Measurements from ENCODE around the gene PLIN3.
"Not testable (repeated sequence)": the region's sequence is repeated elsewhere in the genome, so short reads cannot be mapped to it uniquely, and the experiment has no call there.

Gene PLIN3

DNA sequence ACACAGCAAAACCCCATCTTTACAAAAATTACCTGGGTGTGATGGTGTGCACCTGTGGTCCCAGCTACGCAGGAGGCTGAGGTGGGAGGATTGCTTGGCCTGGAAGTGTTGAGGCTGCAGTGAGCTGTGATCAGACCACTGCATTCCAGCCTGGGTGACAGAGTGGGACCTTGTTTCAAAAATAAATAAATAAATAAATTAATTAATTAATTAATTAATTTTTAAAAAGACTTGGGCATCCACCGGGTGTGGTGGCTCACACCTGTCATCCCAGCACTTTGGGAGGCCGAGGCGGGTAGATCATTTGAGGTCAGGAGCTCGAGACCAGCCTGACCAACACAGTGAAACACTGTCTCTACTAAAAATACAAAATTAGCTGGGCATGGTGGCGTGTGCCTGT, 62.3 kb downstream of the PLIN3 start:
- DNase-seq, result not testable (repeated sequence)

DNA sequence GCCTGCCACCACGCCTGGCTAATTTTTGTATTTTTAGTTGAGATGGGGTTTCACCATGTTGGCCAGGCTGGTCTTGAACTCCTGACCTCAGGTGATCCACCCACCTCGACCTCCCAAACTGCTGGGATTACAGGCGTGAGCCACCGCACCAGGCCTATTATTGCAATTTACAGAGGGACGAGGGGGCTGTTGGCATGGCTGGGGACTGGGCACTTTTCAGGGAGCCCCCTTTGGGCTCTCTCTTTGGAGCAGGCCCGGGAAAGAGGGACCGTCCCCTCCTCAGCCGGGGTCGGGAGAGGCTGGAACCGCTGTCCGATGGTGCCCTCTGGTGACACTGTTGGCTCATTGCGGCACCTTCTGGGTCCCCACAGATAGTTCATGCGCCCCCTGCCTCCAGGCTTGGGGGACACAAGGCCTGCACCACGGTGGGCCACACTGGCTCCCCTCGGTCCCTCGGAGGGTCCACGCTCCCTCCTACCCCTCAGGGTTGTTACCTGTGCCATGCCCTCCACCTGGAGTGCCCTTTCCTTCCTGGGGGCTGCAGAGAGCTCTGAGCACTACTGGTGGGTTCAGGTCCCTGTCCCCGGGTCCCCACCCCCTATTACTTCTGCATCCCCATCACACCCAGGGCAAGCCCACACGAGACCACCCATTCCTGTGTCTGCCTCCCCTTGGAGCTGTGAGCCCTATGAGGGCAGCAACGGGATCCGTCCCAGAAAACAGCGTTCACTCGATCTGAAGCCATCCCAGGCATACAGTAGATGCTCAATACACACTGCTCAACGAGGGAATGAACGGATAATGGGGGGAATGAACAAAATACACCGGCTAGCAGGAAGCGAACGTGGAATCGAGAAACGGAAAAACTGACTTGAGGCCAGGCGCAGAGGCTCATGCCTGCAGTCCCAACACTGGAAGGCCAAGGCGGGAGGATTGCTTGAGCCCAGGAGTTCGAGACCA, 63.5 kb downstream of the PLIN3 start:
- DNase-seq, result peak; percentile 22

DNA sequence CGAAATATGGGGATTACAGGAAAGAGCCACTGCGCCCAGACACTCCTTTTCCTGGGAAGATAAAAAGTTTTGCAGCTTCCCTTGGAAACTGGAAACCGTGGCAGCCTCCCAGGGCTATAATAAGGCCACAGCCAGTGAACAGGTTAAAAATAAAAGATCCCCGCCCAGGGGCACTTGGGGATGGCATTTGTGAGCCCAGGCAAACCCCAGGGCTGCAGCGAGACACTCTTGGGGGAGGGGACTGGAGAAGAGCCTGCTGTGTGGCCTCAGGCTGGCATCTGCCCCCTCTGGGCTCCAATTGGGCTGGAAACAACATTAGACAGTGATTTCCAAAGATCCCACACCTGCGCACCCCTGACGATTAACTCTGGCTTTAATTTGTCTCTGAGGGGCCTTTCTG, 64.8 kb downstream of the PLIN3 start:
- DNase-seq, result no peak

DNA sequence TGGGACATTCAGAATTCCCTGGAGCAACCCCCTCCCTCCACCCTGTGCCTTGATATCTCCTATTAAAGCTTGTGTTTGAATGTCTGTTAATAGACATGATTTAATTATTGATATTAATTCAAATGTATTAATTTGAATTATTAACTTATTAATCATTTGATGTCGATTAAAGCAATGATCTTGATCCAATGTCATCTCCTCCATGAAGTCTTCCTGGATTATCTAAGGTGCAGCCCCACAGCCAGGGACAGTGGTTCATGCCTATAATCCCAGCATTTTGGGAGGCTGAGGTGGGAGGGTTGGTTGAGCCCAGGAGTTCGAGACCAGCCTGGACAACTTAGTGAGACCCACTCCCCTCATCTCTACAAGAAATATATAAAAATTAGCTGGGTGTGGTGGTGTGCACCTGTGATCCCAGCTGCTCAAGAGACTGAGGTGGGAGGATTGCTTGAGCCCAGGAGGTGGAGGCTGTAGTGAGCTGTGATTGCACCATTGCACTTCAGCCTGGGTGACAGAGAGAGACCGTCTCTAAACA, 66.3 kb downstream of the PLIN3 start:
- DNase-seq, result no peak

DNA sequence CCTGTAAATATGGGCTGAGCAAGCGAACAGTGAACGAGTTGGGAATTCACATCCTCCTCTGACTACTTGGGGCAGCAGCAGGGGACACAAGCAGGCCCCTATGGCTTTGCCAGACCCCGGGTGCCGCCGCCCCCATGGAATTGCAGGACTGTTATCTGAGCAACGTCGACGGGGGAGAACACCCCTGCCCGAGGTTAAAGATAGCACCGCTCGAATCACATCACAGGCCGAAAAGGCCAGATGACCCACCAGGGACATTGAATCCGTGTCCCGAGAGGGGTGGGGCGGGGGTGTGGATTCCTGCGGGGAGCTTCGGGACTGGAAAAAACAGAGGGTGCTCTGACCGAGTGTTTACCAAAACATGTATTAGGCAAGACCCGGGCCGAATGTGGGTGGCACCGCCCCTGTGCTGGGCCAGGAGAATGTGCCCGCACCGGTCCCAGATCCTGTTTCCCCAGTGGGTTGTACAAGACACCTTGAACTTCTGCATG, 66.8 kb downstream of the PLIN3 start:
- no peak for DNase-seq

DNA sequence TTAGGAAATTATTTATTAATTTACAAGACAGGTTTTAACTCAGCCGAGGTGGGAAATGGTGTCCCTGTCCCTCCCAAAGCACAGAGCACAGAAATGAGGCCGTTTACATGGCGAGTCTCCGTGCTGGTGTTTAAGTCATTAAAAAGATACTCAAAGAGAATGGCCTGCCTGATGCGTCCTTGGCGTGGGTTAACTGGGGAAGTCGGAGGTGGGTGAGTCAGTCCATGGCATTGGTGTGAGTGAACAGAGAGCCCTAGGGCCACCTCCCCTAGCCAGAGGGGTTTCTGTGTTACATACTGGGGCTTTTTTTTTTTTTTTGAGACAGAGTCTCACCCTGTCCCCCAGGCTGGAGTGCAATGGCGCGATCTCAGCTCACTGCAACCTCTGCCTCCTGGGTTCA, 72.1 kb downstream of the PLIN3 start:
- no peak for DNase-seq

DNA sequence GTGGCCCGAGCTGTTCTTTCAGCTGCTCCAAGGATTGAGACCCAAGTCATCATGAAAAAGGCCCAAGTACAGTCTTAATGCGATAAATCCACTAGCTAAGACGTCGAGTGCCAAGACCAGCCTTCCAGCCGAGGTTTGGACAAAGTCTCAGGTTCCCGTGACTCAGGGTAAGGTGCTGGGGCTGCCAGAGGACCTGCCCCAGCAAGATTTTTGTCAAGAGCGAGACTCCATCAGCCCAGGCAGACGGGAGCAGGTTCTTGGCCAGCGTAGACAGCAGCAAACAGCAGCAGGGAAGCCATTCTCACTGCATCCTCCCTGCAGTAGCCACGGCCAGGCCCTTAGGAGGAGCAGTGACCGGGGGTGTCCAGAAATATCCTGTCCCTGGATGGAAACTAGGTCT, 72.5 kb downstream of the PLIN3 start:
- DNase-seq, result no peak

DNA sequence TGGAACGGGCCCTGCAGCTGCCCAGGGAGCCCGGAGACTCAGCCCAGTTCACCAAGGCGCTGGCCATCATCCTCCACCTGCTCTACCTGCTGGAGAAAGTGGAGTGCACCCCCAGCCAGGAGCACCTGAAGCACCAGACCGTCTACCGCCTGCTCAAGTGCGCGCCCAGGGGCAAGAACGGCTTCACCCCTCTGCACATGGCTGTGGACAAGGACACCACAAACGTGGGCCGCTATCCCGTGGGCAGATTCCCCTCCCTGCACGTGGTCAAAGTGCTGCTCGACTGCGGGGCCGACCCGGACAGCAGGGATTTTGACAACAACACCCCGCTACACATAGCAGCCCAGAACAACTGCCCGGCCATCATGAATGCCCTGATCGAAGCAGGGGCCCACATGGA, 74.2 kb downstream of the PLIN3 start:
- not testable (repeated sequence) for DNase-seq

DNA sequence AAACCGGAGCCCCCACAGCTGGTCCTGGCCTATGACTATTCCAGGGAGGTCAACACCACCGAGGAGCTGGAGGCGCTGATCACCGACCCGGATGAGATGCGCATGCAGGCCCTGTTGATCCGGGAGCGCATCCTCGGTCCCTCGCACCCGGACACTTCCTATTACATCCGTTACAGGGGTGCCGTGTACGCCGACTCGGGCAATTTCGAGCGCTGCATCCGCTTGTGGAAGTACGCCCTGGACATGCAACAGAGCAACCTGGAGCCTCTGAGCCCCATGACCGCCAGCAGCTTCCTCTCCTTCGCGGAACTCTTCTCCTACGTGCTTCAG, 74.6 kb downstream of the PLIN3 start:
- DNase-seq, result not testable (repeated sequence)

DNA sequence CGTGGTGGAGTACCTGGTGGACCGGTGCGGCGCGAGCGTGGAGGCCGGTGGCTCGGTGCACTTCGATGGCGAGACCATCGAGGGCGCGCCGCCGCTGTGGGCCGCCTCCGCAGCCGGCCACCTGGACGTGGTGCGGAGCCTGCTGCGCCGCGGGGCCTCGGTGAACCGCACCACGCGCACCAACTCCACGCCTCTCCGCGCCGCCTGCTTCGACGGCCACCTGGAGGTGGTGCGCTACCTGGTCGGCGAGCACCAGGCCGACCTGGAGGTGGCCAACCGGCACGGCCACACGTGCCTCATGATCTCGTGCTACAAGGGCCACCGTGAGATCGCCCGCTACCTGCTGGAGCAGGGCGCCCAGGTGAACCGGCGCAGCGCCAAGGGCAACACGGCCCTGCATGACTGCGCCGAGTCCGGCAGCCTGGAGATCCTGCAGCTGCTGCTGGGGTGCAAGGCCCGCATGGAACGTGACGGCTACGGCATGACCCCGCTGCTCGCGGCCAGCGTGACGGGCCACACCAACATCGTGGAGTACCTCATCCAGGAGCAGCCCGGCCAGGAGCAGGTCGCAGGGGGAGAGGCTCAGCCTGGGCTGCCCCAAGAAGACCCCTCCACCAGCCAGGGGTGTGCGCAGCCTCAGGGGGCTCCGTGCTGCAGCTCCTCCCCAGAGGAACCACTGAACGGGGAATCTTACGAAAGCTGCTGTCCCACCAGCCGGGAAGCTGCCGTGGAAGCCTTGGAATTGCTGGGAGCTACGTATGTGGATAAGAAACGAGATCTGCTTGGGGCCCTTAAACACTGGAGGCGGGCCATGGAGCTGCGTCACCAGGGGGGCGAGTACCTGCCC, 75.2 kb downstream of the PLIN3 start:
- DNase-seq, result not testable (repeated sequence)

DNA sequence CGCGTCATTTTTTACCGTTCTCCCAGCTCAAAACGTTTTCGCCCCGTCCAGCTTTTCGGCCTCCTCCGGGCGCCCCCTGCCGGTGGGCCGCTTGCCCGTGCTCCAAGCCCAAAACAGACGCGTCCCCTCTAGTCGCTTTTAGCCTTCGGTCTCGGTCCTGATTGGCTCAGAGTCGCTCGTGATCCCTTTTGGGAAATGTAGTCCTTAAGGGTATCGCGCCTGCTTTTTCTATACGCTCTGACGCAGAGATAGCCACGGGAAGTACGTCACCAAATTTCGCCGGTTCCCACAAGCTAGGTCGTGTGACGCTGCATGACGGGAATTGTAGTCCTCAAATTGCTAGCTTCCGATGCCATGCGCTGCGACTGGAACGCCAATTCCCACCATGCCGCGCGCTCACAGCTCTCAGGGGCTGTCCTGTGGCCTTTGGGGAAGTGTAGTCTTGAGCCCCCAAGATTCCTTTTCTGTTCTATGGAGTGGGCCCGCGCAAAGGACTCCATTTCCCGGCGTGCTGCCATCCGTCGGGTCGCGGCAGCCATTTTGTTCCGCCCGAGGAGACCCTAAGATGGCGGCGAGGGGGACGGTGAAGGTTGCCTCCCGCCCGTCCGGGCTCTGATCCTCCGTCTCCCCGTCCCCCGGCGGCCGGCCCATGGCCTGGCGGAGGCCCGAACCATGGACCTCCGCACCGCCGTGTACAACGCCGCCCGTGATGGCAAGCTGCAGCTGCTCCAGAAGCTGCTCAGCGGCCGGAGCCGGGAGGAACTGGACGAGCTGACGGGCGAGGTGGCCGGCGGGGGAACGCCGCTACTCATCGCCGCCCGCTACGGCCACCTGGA, 76.1 kb downstream of the PLIN3 start, which contains the start of gene FEM1A:
FEM1A (plus strand) TSS at position 552 of the 836 bp plus-strand sequence; CDS start at position 673, 121 bp downstream.
- DNase-seq, result peak; percentile 100
